ENCODE results near the gene ARMH3. TPM values are rescaled to one million over a fixed set of nuclear protein-coding genes. Genes with fewer than 3 reads are reported as not detected.
"Not testable (repeated sequence)": the region's sequence is repeated elsewhere in the genome, so short reads cannot be mapped to it uniquely, and the experiment has no call there.

ARMH3 gene
- polyA plus RNA-seq, 1 experiment: 18.5 TPM

GRCh38 chr10:102065561-102066398 lies 9.8 kb upstream of the ARMH3 start:
- CTCF ChIA-PET: interaction anchor here (1.0 to 2.8 kb wide), 2 partner anchors 56 to 225 kb away, joined by 3 to 10 read pairs; no protein-coding TSS in a partner anchor
- Histone ChIP-seq H3K4me3 (ENCODE audit: low read depth, low read length) (peak overlapping the region; percentile 76), H3K36me3 (ENCODE audit: control insufficient read depth, insufficient read depth, low read length) (peaks cover 8% of the 10 kb centered on the region), H3K27me3 (ENCODE audit: control insufficient read depth, insufficient read depth, low read length) (no peaks in the 10 kb centered on the region)
- no peak for TF ChIP-seq CTCF (IDR thresholded peaks at IDR 0.05; ENCODE audit: insufficient read depth, low read depth, low read length)
- DNase-seq (ENCODE audit: low read depth): no peak
- POLR2A ChIA-PET: interaction anchor here (1.5 kb wide), 1 partner anchor 10 kb away, joined by 3 read pairs; the partner anchor contains the start of gene ARMH3

GRCh38 chr10:102064868-102065560 lies 9.0 kb upstream of the ARMH3 start, which contains the start of gene HPS6:
Gene HPS6, plus strand, starts transcription at chr10:102065349. Its CDS starts 126 bp downstream, at chr10:102065475.
- Histone ChIP-seq H3K27me3 (ENCODE audit: control insufficient read depth, insufficient read depth, low read length) (no peaks in the 10 kb centered on the region), H3K4me3 (ENCODE audit: low read depth, low read length) (peak within 1 kb of the TSS; percentile 76), H3K36me3 (ENCODE audit: control insufficient read depth, insufficient read depth, low read length) (peaks cover 6% of the 10 kb centered on the region)
- DNase-seq (ENCODE audit: low read depth): peak; percentile 74
- CTCF ChIA-PET: interaction anchor here (2.8 kb wide), 1 partner anchor 224 kb away, joined by 10 read pairs; no protein-coding TSS in a partner anchor
- peak; percentile 29 for TF ChIP-seq CTCF (IDR thresholded peaks at IDR 0.05; ENCODE audit: insufficient read depth, low read depth, low read length)
- POLR2A ChIA-PET: no interaction called here

- POLR2A ChIA-PET: no interaction called here
- H3K27me3 ChIP-seq (ENCODE audit: control insufficient read depth, insufficient read depth, low read length): no peaks in the 10 kb centered on the region
- H3K36me3 ChIP-seq (ENCODE audit: control insufficient read depth, insufficient read depth, low read length): peaks cover 6% of the 10 kb centered on the region
- CTCF ChIA-PET: no interaction called here
- no peak for DNase-seq (ENCODE audit: low read depth)
- peak overlapping the region; percentile 76; the same call in 1 of the 2 replicates for H3K4me3 ChIP-seq (ENCODE audit: low read depth, low read length)
- no peak for TF ChIP-seq CTCF (IDR thresholded peaks at IDR 0.05; ENCODE audit: insufficient read depth, low read depth, low read length)
Measured at GRCh38 chr10:102064503-102064867, 8.5 kb upstream of the ARMH3 start.

GRCh38 chr10:102059987-102060386 lies 4.0 kb upstream of the ARMH3 start:
- CTCF ChIA-PET: interaction anchor here (2.3 kb wide), 1 partner anchor 12 kb away, joined by 7 read pairs; no protein-coding TSS in a partner anchor
- no peaks in the 10 kb centered on the region for H3K36me3 ChIP-seq (ENCODE audit: control insufficient read depth, insufficient read depth, low read length)
- DNase-seq (ENCODE audit: low read depth): no peak
- no peak overlapping the region for H3K4me3 ChIP-seq (ENCODE audit: low read depth, low read length)
- POLR2A ChIA-PET: interaction anchor here (0.6 kb wide), 1 partner anchor 138 kb away, joined by 6 read pairs; no protein-coding TSS in a partner anchor
- no peaks in the 10 kb centered on the region for H3K27me3 ChIP-seq (ENCODE audit: control insufficient read depth, insufficient read depth, low read length)
- TF ChIP-seq CTCF (IDR thresholded peaks at IDR 0.05; ENCODE audit: insufficient read depth, low read depth, low read length): no peak

GRCh38 chr10:102054881-102055646 lies 909 bp downstream of the ARMH3 start:
- peak overlapping the region; percentile 78 for H3K4me3 ChIP-seq (ENCODE audit: low read depth, low read length)
- not testable (repeated sequence) for H3K36me3 ChIP-seq (ENCODE audit: control insufficient read depth, insufficient read depth, low read length); H3K27me3 ChIP-seq (ENCODE audit: control insufficient read depth, insufficient read depth, low read length); DNase-seq (ENCODE audit: low read depth)
- POLR2A ChIA-PET: interaction anchor here (1.0 kb wide), 1 partner anchor 11 kb away, joined by 3 read pairs; no protein-coding TSS in a partner anchor
- CTCF ChIA-PET: interaction anchor here (1.3 to 1.9 kb wide), 2 partner anchors 17 to 18 kb away, joined by 3 to 6 read pairs; no protein-coding TSS in a partner anchor

Measured in BJ (cell line).